ENCODE measurements around the gene CNTN4. TPM values are rescaled to one million over a fixed set of nuclear protein-coding genes. Genes with fewer than 3 reads are reported as not detected.

CNTN4 gene
- total and polyA plus RNA-seq, 2 of the 8 experiments (the other 6 are each of a cell fraction or from before 2014, with no cell fraction given), result 0.41 to 2.2 TPM

GRCh38 chr3:3071136-3071535 is 972.5 kb downstream of the CNTN4 start (continued):
- no peak for TF ChIP-seq CHD7 (IDR thresholded peaks at IDR 0.05; ENCODE audit: insufficient replicate concordance, low read length)
- no peak for TF ChIP-seq YY1 (IDR thresholded peaks at IDR 0.05; ENCODE audit: low read depth, low read length)
- TF ChIP-seq EGR1 (IDR thresholded peaks at IDR 0.05; ENCODE audit: borderline replicate concordance, low read depth, low read length), result no peak
- TF ChIP-seq POU5F1 (IDR thresholded peaks at IDR 0.05; ENCODE audit: low read depth, low read length), result no peak
- TF ChIP-seq SUZ12 (IDR thresholded peaks at IDR 0.05; ENCODE audit: low read length), result no peak
- no peak for TF ChIP-seq RNF2 (IDR thresholded peaks at IDR 0.05; ENCODE audit: borderline replicate concordance, low read depth, low read length, missing control alignments, poor library complexity, severe bottlenecking)
- no peak for TF ChIP-seq ATF2 (IDR thresholded peaks at IDR 0.05; ENCODE audit: low read length)
- no peak for TF ChIP-seq EP300 (IDR thresholded peaks at IDR 0.05; ENCODE audit: borderline replicate concordance in 1 of 2, low read depth in 2 of 2, low read length in 2 of 2)
